ENCODE data around the gene FBXL17. TPM values are rescaled to one million over a fixed set of nuclear protein-coding genes. Genes with fewer than 3 reads are reported as not detected.

The FBXL17 gene
- total and polyA plus RNA-seq, 5 donors from 2014 or later: 3.8 to 27.7 (median 6.4) TPM

DNA sequence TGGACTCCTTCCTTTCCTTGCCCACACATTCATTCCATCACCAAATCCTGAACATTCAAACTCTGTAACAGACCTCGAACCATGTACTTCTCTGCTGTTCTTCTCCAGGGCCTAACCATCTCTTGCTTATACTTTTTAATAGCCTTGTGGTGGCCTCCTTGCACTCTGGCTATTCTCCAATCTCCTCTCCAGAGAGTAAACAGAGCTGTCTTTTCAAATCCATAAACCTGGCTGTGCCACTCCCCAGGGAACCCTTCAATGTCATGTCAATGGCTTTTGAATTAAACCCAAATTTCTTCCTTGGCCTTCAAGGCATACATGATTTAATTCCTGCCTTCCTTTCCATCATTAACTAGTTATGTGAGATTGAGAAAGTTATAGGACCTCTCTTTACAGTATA is 433.5 kb downstream of the FBXL17 start:
- no peak for ATAC-seq (ENCODE audit: low read depth in 2 of 2)
- H3K27ac Mint-ChIP-seq: no peak overlapping the region
- no peaks in the 10 kb centered on the region for H3K27me3 Mint-ChIP-seq
- Histone ChIP-seq H3K36me3 (ENCODE audit: control insufficient read depth, insufficient read depth, low read length) (no peaks in the 10 kb centered on the region), H3K9me3 (ENCODE audit: control insufficient read depth in 2 of 2, low read length in 2 of 2) (no peaks in the 10 kb centered on the region), H3K27me3 (ENCODE audit: control insufficient read depth, insufficient read depth, low read length) (no peaks in the 10 kb centered on the region), H3K27ac (ENCODE audit: insufficient read depth, low read length, poor library complexity, severe bottlenecking) (no peak overlapping the region), H3K4me1 (ENCODE audit: control insufficient read depth, insufficient read depth, low read length, poor library complexity, severe bottlenecking) (no peaks in the 10 kb centered on the region), H3K4me3 (ENCODE audit: low read depth, low read length) (no peak overlapping the region)
- H3K4me1 Mint-ChIP-seq: peaks cover 0 to 25% (median 15%) of the 10 kb centered on the region in 4 donors
- DNase-seq: no peak
- H3K36me3 Mint-ChIP-seq: peaks cover 7% of the 10 kb centered on the region
- H3K9me3 Mint-ChIP-seq: no peaks in the 10 kb centered on the region
- no peak overlapping the region for H3K4me3 Mint-ChIP-seq

- Mint-ChIP-seq H3K27ac (no peak overlapping the region), H3K4me1 (peaks cover 0 to 16% (median 10%) of the 10 kb centered on the region in 4 donors), H3K9me3 (no peaks in the 10 kb centered on the region), H3K27me3 (no peaks in the 10 kb centered on the region), H3K36me3 (peaks cover 11% of the 10 kb centered on the region), H3K4me3 (no peak overlapping the region)
- no peak overlapping the region for H3K4me3 ChIP-seq (ENCODE audit: low read depth, low read length)
- no peaks in the 10 kb centered on the region for H3K9me3 ChIP-seq (ENCODE audit: control insufficient read depth in 2 of 2, low read length in 2 of 2)
- no peak for DNase-seq
- no peak for ATAC-seq (ENCODE audit: low read depth in 2 of 2)
- H3K4me1 ChIP-seq (ENCODE audit: control insufficient read depth, insufficient read depth, low read length, poor library complexity, severe bottlenecking): no peaks in the 10 kb centered on the region
- H3K27me3 ChIP-seq (ENCODE audit: control insufficient read depth, insufficient read depth, low read length): no peaks in the 10 kb centered on the region
- H3K27ac ChIP-seq (ENCODE audit: insufficient read depth, low read length, poor library complexity, severe bottlenecking): no peak overlapping the region
- H3K36me3 ChIP-seq (ENCODE audit: control insufficient read depth, insufficient read depth, low read length): no peaks in the 10 kb centered on the region
These were observed 436.8 kb downstream of the FBXL17 start for GRCh38 chr5:107945061-107945460.

DNA sequence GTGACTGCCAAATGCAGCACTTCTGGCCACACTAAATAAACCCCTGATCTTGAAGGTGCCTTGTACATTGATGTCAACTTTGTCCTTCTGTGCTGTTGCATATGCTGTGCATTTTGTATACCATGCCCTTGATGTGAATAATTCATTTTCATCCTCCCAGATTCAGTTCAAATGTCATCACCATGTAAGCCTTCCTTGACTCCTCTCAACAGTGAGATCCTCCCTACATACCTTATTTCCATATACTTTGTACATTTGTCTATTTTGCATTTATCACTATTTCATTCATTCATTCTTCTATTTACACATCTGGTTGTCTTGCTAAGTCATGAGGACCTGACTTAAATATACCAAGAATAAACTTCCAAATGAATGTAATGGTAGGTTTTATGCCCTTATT is 438.0 kb downstream of the FBXL17 start:
- H3K4me3 ChIP-seq (ENCODE audit: low read depth, low read length): no peak overlapping the region

DNA sequence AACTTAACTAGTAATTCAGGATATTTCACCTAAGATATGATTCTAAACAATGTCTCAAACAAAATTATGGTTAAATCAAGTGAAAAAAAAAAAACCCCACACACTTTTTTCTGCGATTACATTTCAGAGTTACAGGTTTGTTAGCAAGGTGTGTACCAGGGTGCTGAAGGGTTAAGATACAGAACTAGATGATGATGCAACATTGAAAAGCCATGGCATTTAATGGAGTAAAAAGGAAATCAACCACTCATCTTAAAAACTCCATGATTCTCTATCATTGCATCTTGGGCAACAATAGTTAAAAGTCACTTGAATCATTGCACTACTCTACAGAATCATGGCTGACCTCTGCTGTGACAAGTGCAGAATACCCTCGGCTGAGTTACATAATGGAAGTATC is 440.9 kb downstream of the FBXL17 start:
- DNase-seq: no peak
- peaks cover 11% of the 10 kb centered on the region for H3K36me3 Mint-ChIP-seq
- Histone ChIP-seq H3K36me3 (ENCODE audit: control insufficient read depth, insufficient read depth, low read length) (no peaks in the 10 kb centered on the region), H3K9me3 (ENCODE audit: control insufficient read depth in 2 of 2, low read length in 2 of 2) (no peaks in the 10 kb centered on the region), H3K4me1 (ENCODE audit: control insufficient read depth, insufficient read depth, low read length, poor library complexity, severe bottlenecking) (no peaks in the 10 kb centered on the region), H3K4me3 (ENCODE audit: low read depth, low read length) (no peak overlapping the region), H3K27ac (ENCODE audit: insufficient read depth, low read length, poor library complexity, severe bottlenecking) (no peak overlapping the region), H3K27me3 (ENCODE audit: control insufficient read depth, insufficient read depth, low read length) (no peaks in the 10 kb centered on the region)
- no peak overlapping the region for H3K4me3 Mint-ChIP-seq
- no peaks in the 10 kb centered on the region for H3K27me3 Mint-ChIP-seq
- H3K9me3 Mint-ChIP-seq: peaks cover 0 to 2% (median 0%) of the 10 kb centered on the region in 7 donors
- ATAC-seq (ENCODE audit: low read depth in 2 of 2): no peak
- H3K4me1 Mint-ChIP-seq: peaks cover 0 to 5% (median 2%) of the 10 kb centered on the region in 4 donors
- no peak overlapping the region for H3K27ac Mint-ChIP-seq

More for the DNA sequence above, 438.0 kb downstream of the FBXL17 start:
- Mint-ChIP-seq H3K36me3 (peaks cover 11% of the 10 kb centered on the region), H3K4me1 (peaks cover 0 to 6% (median 2%) of the 10 kb centered on the region in 4 donors), H3K27me3 (no peaks in the 10 kb centered on the region), H3K9me3 (no peaks in the 10 kb centered on the region), H3K4me3 (no peak overlapping the region), H3K27ac (no peak overlapping the region)
- no peaks in the 10 kb centered on the region for H3K27me3 ChIP-seq (ENCODE audit: control insufficient read depth, insufficient read depth, low read length)
- no peaks in the 10 kb centered on the region for H3K36me3 ChIP-seq (ENCODE audit: control insufficient read depth, insufficient read depth, low read length)
- ATAC-seq (ENCODE audit: low read depth in 2 of 2): no peak
- no peaks in the 10 kb centered on the region for H3K9me3 ChIP-seq (ENCODE audit: control insufficient read depth in 2 of 2, low read length in 2 of 2)
- DNase-seq: no peak
- no peak overlapping the region for H3K27ac ChIP-seq (ENCODE audit: insufficient read depth, low read length, poor library complexity, severe bottlenecking)
- no peaks in the 10 kb centered on the region for H3K4me1 ChIP-seq (ENCODE audit: control insufficient read depth, insufficient read depth, low read length, poor library complexity, severe bottlenecking)

- Histone ChIP-seq H3K4me1 (ENCODE audit: control insufficient read depth, insufficient read depth, low read length, poor library complexity, severe bottlenecking) (no peaks in the 10 kb centered on the region), H3K36me3 (ENCODE audit: control insufficient read depth, insufficient read depth, low read length) (no peaks in the 10 kb centered on the region), H3K27ac (ENCODE audit: insufficient read depth, low read length, poor library complexity, severe bottlenecking) (no peak overlapping the region), H3K27me3 (ENCODE audit: control insufficient read depth, insufficient read depth, low read length) (no peaks in the 10 kb centered on the region), H3K9me3 (ENCODE audit: control insufficient read depth in 2 of 2, low read length in 2 of 2) (no peaks in the 10 kb centered on the region), H3K4me3 (ENCODE audit: low read depth, low read length) (no peak overlapping the region)
- DNase-seq (no peak), ATAC-seq (ENCODE audit: low read depth in 2 of 2) (no peak)
- Mint-ChIP-seq H3K4me3 (no peak overlapping the region), H3K36me3 (peaks cover 4% of the 10 kb centered on the region), H3K9me3 (peaks cover 0 to 2% (median 0%) of the 10 kb centered on the region in 7 donors), H3K4me1 (peaks cover 0 to 4% (median 0%) of the 10 kb centered on the region in 4 donors), H3K27me3 (no peaks in the 10 kb centered on the region), H3K27ac (no peak overlapping the region)
These were observed 444.1 kb downstream of the FBXL17 start for GRCh38 chr5:107937651-107938355.

DNA sequence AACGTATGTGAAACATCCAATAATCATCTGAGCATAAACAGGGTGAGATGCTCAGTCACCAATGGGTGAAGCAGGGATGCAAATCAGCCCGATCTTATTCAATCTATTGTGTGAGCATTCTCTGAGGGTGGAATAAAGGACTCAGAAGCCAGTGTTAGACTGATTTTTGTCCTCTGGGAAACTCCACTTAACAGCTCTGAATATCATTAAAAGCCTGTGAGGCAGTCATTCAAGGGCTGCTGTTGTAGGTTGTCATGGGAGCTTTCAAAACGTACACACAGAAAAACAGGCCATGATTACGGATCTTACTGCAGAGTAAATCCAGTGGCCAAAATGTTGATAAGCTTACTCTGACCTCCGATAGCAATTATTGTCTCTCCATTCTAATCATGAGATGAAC is 444.7 kb downstream of the FBXL17 start:
- H3K4me3 Mint-ChIP-seq: no peak overlapping the region
- H3K4me1 Mint-ChIP-seq: peaks cover 0 to 4% (median 0%) of the 10 kb centered on the region in 4 donors
- peaks cover 4% of the 10 kb centered on the region for H3K36me3 Mint-ChIP-seq

DNA sequence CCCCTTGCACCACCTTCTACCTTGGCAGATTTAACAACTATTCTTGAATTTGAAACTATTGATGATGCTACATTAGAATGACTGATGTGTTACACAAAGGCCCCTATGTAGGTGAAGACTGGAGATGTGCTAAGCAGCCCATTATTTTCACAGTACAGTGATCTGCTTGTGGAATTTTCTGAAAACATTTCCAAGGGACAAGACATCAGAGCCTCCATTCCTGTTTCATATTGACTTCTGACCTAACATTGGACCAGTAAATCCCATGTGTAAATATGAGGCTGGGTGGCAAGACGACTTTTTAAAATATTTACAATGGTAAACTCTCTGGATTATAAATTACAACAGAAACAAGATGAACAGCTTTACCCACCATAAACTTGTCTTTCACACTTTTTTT is 445.4 kb downstream of the FBXL17 start:
- H3K4me3 ChIP-seq (ENCODE audit: low read depth, low read length): no peak overlapping the region
- ATAC-seq (ENCODE audit: low read depth in 2 of 2): no peak
- no peaks in the 10 kb centered on the region for H3K9me3 ChIP-seq (ENCODE audit: control insufficient read depth in 2 of 2, low read length in 2 of 2)
- Mint-ChIP-seq H3K4me3 (no peak overlapping the region), H3K27ac (no peak overlapping the region), H3K4me1 (peaks cover 0 to 4% (median 0%) of the 10 kb centered on the region in 4 donors), H3K9me3 (peaks cover 0 to 2% (median 0%) of the 10 kb centered on the region in 7 donors), H3K27me3 (no peaks in the 10 kb centered on the region), H3K36me3 (peaks cover 2% of the 10 kb centered on the region)
- no peak overlapping the region for H3K27ac ChIP-seq (ENCODE audit: insufficient read depth, low read length, poor library complexity, severe bottlenecking)
- no peaks in the 10 kb centered on the region for H3K4me1 ChIP-seq (ENCODE audit: control insufficient read depth, insufficient read depth, low read length, poor library complexity, severe bottlenecking)
- H3K36me3 ChIP-seq (ENCODE audit: control insufficient read depth, insufficient read depth, low read length): no peaks in the 10 kb centered on the region
- DNase-seq: no peak
- no peaks in the 10 kb centered on the region for H3K27me3 ChIP-seq (ENCODE audit: control insufficient read depth, insufficient read depth, low read length)

More for the DNA sequence above, 444.7 kb downstream of the FBXL17 start:
- Mint-ChIP-seq H3K27me3 (no peaks in the 10 kb centered on the region), H3K27ac (no peak overlapping the region), H3K9me3 (peaks cover 0 to 2% (median 0%) of the 10 kb centered on the region in 7 donors)
- H3K9me3 ChIP-seq (ENCODE audit: control insufficient read depth in 2 of 2, low read length in 2 of 2): no peaks in the 10 kb centered on the region
- ATAC-seq (ENCODE audit: low read depth in 2 of 2) (no peak), DNase-seq (no peak)
- H3K4me3 ChIP-seq (ENCODE audit: low read depth, low read length): no peak overlapping the region
- H3K36me3 ChIP-seq (ENCODE audit: control insufficient read depth, insufficient read depth, low read length): no peaks in the 10 kb centered on the region
- no peaks in the 10 kb centered on the region for H3K27me3 ChIP-seq (ENCODE audit: control insufficient read depth, insufficient read depth, low read length)
- H3K27ac ChIP-seq (ENCODE audit: insufficient read depth, low read length, poor library complexity, severe bottlenecking): no peak overlapping the region
- H3K4me1 ChIP-seq (ENCODE audit: control insufficient read depth, insufficient read depth, low read length, poor library complexity, severe bottlenecking): no peaks in the 10 kb centered on the region

DNA sequence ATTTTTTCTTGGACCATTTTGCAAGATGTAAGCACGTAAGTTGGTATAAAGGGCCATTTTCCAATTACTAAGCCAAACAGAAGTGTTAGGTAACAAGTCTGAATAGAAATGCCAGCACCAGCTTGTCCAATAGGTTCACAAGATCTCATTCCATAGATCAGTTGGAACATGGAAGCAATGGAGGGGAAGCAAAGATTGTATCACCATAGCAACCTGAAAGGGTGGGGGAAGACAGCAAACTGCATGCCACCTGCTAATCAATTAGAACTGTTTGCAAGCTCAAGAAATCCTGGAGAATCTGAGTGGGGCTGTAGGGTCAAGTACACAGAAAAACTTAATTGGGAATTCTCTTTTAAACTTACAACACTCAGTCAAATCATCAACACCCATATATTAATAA is 446.3 kb downstream of the FBXL17 start:
- no peak overlapping the region for H3K27ac Mint-ChIP-seq
- no peaks in the 10 kb centered on the region for H3K9me3 ChIP-seq (ENCODE audit: control insufficient read depth in 2 of 2, low read length in 2 of 2)
- H3K27me3 ChIP-seq (ENCODE audit: control insufficient read depth, insufficient read depth, low read length): no peaks in the 10 kb centered on the region
- H3K36me3 ChIP-seq (ENCODE audit: control insufficient read depth, insufficient read depth, low read length): no peaks in the 10 kb centered on the region
- DNase-seq: no peak
- H3K4me1 ChIP-seq (ENCODE audit: control insufficient read depth, insufficient read depth, low read length, poor library complexity, severe bottlenecking): no peaks in the 10 kb centered on the region
- no peaks in the 10 kb centered on the region for H3K27me3 Mint-ChIP-seq
- H3K4me3 Mint-ChIP-seq: no peak overlapping the region
- peaks cover 0 to 4% (median 0%) of the 10 kb centered on the region in 4 donors for H3K4me1 Mint-ChIP-seq
- no peak overlapping the region for H3K4me3 ChIP-seq (ENCODE audit: low read depth, low read length)
- no peak overlapping the region for H3K27ac ChIP-seq (ENCODE audit: insufficient read depth, low read length, poor library complexity, severe bottlenecking)
- no peaks in the 10 kb centered on the region for H3K36me3 Mint-ChIP-seq
- peaks cover 0 to 2% (median 0%) of the 10 kb centered on the region in 7 donors for H3K9me3 Mint-ChIP-seq
- no peak for ATAC-seq (ENCODE audit: low read depth in 2 of 2)

Data from CD4-positive, CD25-positive, alpha-beta regulatory T cell (primary cell).